SK-N-SH (cell line): ENCODE results near the gene SEPSECS. TPM values are rescaled to one million over a fixed set of nuclear protein-coding genes. Genes with fewer than 3 reads are reported as not detected.

Experiments used
- CTCF ChIA-PET: fragments of 300-600, 350-600 bp; formaldehyde crosslinking; extraction: SDS; loops from one replicate; lab custom pipeline; 2021; lab: Yijun Ruan, JAX
- POLR2A ChIA-PET: fragments of 350-600 bp; sonication (Branson Sonifier 250); formaldehyde crosslinking; extraction: SDS; loops from one replicate; lab custom pipeline; 2020; ENCODE audit warnings: antibody characterized with exemption, inconsistent platforms; lab: Yijun Ruan, JAX
- DNase-seq: peaks from one replicate; pipeline ENCODE4 v3.0.0; 2012
- H2AFZ ChIP-seq: fragments of 200-600 bp; sonication (generic); 2 replicates; pipeline ENCODE4 v1.8.1; 2016; ENCODE audit warnings: antibody characterized with exemption, mild to moderate bottlenecking, low read depth
- H3F3A ChIP-seq: fragments of 200-600 bp; sonication (generic); replicated peaks from 2 replicates; pipeline ENCODE3; 2016; ENCODE audit warnings: antibody characterized with exemption, mild to moderate bottlenecking; ENCODE audit not compliant: insufficient read depth
- H3K27ac ChIP-seq, 2 experiments: fragments of 200-500 bp in 1 of 2; fragments of 200-600 bp in 1 of 2; sonication (Bioruptor generic) in 1 of 2; sonication (generic), shearing (Covaris generic) in 1 of 2; 2 replicates each; pipeline versions ENCODE4 v1.5.1 to v1.6.1; 2014 to 2016; ENCODE audit warnings: low read depth in 2 of 2, inconsistent platforms in 1 of 2, low read length in 1 of 2, mild to moderate bottlenecking in 1 of 2, mixed read lengths in 1 of 2
- H3K27me3 ChIP-seq: fragments of 200-600 bp; sonication (generic), shearing (Covaris generic); 2 replicates; pipeline ENCODE4 v1.6.1; 2016; ENCODE audit warnings: mixed run types; ENCODE audit not compliant: insufficient read depth
- H3K36me3 ChIP-seq, 2 experiments: fragments of 200-500 bp in 1 of 2; fragments of 200-600 bp in 1 of 2; sonication (Bioruptor generic) in 1 of 2; sonication (generic) in 1 of 2; replicated peaks in 1 of 2; 2 replicates each; pipeline versions ENCODE3 to v1.5.1; 2014 to 2016; ENCODE audit warnings: low read length in 1 of 2, mild to moderate bottlenecking in 1 of 2; ENCODE audit not compliant: insufficient read depth in 2 of 2, control insufficient read depth in 1 of 2
- H3K4me1 ChIP-seq, 2 experiments: fragments of 200-500 bp in 1 of 2; fragments of 200-600 bp in 1 of 2; sonication (Bioruptor generic) in 1 of 2; sonication (generic), shearing (Covaris generic) in 1 of 2; 2 replicates each; pipeline versions ENCODE4 v1.5.1 to v1.6.1; 2014 to 2016; ENCODE audit warnings: low read depth in 1 of 2, low read length in 1 of 2, mixed run types in 1 of 2; ENCODE audit not compliant: insufficient read depth in 2 of 2, control insufficient read depth in 1 of 2
- H3K4me2 ChIP-seq: fragments of 200-600 bp; sonication (generic), shearing (Covaris generic); 2 replicates; pipeline ENCODE4 v1.6.1; 2017; ENCODE audit warnings: mixed run types
- H3K4me3 ChIP-seq, 2 experiments: fragments of 200-500 bp in 1 of 2; fragments of 200-600 bp in 1 of 2; sonication (Bioruptor generic) in 1 of 2; sonication (generic), shearing (Covaris generic) in 1 of 2; 2 replicates each; pipeline versions ENCODE4 v1.5.1 to v1.8.1; 2014 to 2016; ENCODE audit warnings: low read depth in 2 of 2, inconsistent platforms in 1 of 2, low read length in 1 of 2, mild to moderate bottlenecking in 1 of 2, mixed read lengths in 1 of 2, moderate library complexity in 1 of 2
- H3K79me2 ChIP-seq: fragments of 200-600 bp; sonication (generic); 2 replicates; pipeline ENCODE4 v1.8.1; 2017; ENCODE audit warnings: mild to moderate bottlenecking; ENCODE audit not compliant: insufficient read depth
- H3K9ac ChIP-seq: fragments of 200-600 bp; sonication (generic); 2 replicates; pipeline ENCODE4 v1.6.1; 2017; ENCODE audit warnings: mixed run types
- H3K9me2 ChIP-seq: fragments of 200-600 bp; sonication (generic); 2 replicates; pipeline ENCODE4 v1.6.1; 2017; ENCODE audit warnings: mixed run types
- H3K9me3 ChIP-seq: fragments of 200-600 bp; sonication (generic); 2 replicates; pipeline ENCODE4 v1.6.1; 2017; ENCODE audit warnings: mixed run types, mild to moderate bottlenecking, moderate library complexity
- H4K20me1 ChIP-seq: fragments of 200-600 bp; sonication (generic); 2 replicates; pipeline ENCODE4 v1.6.1; 2017; ENCODE audit warnings: mild to moderate bottlenecking, mixed run types; ENCODE audit not compliant: insufficient read depth
- CHD2 ChIP-seq: fragments of 150-350 bp; IDR thresholded peaks from 2 replicates; pipeline ENCODE4 v1.6.1; 2018; ENCODE audit warnings: low read length; ENCODE audit not compliant: partially characterized antibody
- CTCF ChIP-seq: fragments of 200-600 bp; sonication (generic); IDR thresholded peaks from 2 replicates; pipeline ENCODE4 v1.6.1; 2017; ENCODE audit warnings: antibody characterized with exemption, mild to moderate bottlenecking, moderate library complexity
- FOSL2 ChIP-seq: IDR thresholded peaks from 2 replicates; pipeline ENCODE4 v1.4.0; 2012; ENCODE audit warnings: low read depth, mild to moderate bottlenecking, moderate library complexity, borderline replicate concordance
- FOXM1 ChIP-seq: IDR thresholded peaks from 2 replicates; pipeline ENCODE4 v1.4.0; 2012; ENCODE audit warnings: low read depth, mild to moderate bottlenecking
- GABPA ChIP-seq: IDR thresholded peaks from 2 replicates; pipeline ENCODE4 v1.4.0; 2012; ENCODE audit warnings: low read depth, mild to moderate bottlenecking
- MEF2A ChIP-seq: IDR thresholded peaks from 2 replicates; pipeline ENCODE4 v1.4.0; 2012; ENCODE audit warnings: low read depth, borderline replicate concordance
- MXI1 ChIP-seq: IDR thresholded peaks from 2 replicates; pipeline ENCODE4 v1.6.1; 2012; ENCODE audit warnings: mild to moderate bottlenecking, low read depth, low read length, improper control_type of control experiment
- RAD21 ChIP-seq: IDR thresholded peaks from 2 replicates; pipeline ENCODE4 v1.6.1; 2012; ENCODE audit warnings: mild to moderate bottlenecking, low read length
- REST ChIP-seq: IDR thresholded peaks from 2 replicates; pipeline ENCODE4 v1.6.1; 2012; ENCODE audit warnings: mild to moderate bottlenecking, low read depth, low read length, moderate library complexity
- RXRA ChIP-seq: IDR thresholded peaks from 2 replicates; pipeline ENCODE4 v1.4.0; 2012; ENCODE audit warnings: low read depth, mild to moderate bottlenecking, borderline replicate concordance
- TEAD4 ChIP-seq: IDR thresholded peaks from 2 replicates; pipeline ENCODE4 v1.4.0; 2012; ENCODE audit warnings: mild to moderate bottlenecking, borderline replicate concordance; ENCODE audit not compliant: insufficient read depth
- YY1 ChIP-seq: IDR thresholded peaks from 2 replicates; pipeline ENCODE4 v1.4.0; 2012; ENCODE audit warnings: low read depth, mild to moderate bottlenecking
- ZBTB33 ChIP-seq: IDR thresholded peaks from 2 replicates; pipeline ENCODE4 v1.4.0; 2012; ENCODE audit warnings: low read depth, borderline replicate concordance
- WGBS: methylation state at CpG from one replicate; pipeline ENCODE4 v1.1.6; 2017; ENCODE audit warnings: low lambda C conversion rate; 5-methylcytosine and 5-hydroxymethylcytosine counted together
- polyA plus RNA-seq, 3 experiments: library from polyadenylated mRNA; depleted of rRNA; stranded (reverse); fragments of >200 nt; gene quantifications; 2 replicates each; pipeline ENCODE4 v1.2.3, GENCODE V29; 2012
- TF ChIP-seq, protein P1 (sequence below): IDR thresholded peaks from 2 replicates; pipeline ENCODE4 v1.4.0; 2012; ENCODE audit warnings: low read depth

SEPSECS gene
- polyA plus RNA-seq, 1 of the 3 experiments (the other 2 are of a cell fraction), result 2.0 TPM

DNA sequence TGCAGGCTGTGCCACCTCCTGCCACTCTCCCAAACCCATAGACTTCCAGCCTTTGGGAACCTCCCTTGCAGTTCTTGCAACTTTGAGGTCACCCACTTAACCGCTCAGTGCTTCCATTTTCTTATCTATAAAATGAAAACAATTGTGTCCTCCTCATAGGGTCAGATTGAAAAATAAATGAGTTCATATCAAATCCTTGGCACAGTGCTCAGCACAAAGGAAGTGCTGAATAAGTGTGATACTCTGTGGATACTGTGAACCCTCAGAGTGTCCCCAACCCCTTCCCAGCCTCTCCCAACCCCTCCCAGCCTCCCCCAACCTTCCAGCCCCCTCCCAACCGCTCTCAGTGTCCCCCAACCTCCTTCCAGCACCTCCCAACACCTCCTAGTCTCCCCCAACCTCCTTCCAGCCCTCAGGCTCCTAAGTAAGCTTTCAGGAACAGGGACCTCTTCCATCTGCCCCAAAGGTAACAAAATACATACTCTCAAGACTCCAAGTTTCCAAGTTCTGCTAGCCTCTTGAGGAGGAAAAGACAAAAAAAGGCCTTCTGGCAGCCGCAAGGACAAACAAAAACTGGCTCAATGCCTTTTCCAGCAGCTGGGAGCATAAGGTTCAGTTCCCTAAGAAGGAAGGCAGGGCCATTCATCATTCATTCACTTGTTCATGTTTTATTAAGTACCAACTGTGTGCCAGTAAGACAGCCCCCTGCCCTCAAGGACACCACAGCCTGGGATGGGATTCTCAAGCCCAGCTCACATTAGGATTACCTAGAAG, 83.4 kb downstream of the SEPSECS start:
- POLR2A ChIA-PET, result no interaction called here
- no peaks in the 10 kb centered on the region for H3K4me1 ChIP-seq
- CTCF ChIA-PET, result interaction anchor here (1.0 kb wide), 1 partner anchor 10 kb away, joined by 3 read pairs; no protein-coding TSS in a partner anchor
- H3K79me2 ChIP-seq, result no peaks in the 10 kb centered on the region
- peaks cover 61% of the 10 kb centered on the region; the same call in 1 of the 2 replicates for H3K27me3 ChIP-seq
- H3K36me3 ChIP-seq, result no peaks in the 10 kb centered on the region
- no peak for TF ChIP-seq CTCF
- no peak for TF ChIP-seq REST
- TF ChIP-seq RAD21, result no peak
- TF ChIP-seq MEF2A, result no peak
- TF ChIP-seq RXRA, result no peak
- TF ChIP-seq MXI1, result no peak
- TF ChIP-seq ZBTB33, result no peak
- no peak for TF ChIP-seq GABPA
- TF ChIP-seq, protein P1, sequence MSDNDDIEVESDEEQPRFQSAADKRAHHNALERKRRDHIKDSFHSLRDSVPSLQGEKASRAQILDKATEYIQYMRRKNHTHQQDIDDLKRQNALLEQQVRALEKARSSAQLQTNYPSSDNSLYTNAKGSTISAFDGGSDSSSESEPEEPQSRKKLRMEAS, result no peak
- no peak for TF ChIP-seq CHD2
- TF ChIP-seq YY1, result no peak
- TF ChIP-seq TEAD4, result no peak
- TF ChIP-seq FOSL2, result no peak
- TF ChIP-seq FOXM1, result no peak
- H2AFZ ChIP-seq, result no peak overlapping the region
- 12% methylated on average over 3 of the region's 3 CpGs for WGBS
- no peaks in the 10 kb centered on the region for H3F3A ChIP-seq
- H3K4me2 ChIP-seq, result no peak overlapping the region
- no peak overlapping the region for H3K9ac ChIP-seq
- H3K27ac ChIP-seq, result no peak overlapping the region
- no peaks in the 10 kb centered on the region for H3K9me2 ChIP-seq
- H3K4me3 ChIP-seq, result no peak overlapping the region
- DNase-seq, result no peak
- H4K20me1 ChIP-seq, result no peaks in the 10 kb centered on the region
- H3K9me3 ChIP-seq, result no peaks in the 10 kb centered on the region
